ENCODE results near the gene REV3L. TPM values are rescaled to one million over a fixed set of nuclear protein-coding genes. Genes with fewer than 3 reads are reported as not detected.

The REV3L gene
- total RNA-seq, 1 experiment from 2014 or later, result 17.2 TPM

DNA sequence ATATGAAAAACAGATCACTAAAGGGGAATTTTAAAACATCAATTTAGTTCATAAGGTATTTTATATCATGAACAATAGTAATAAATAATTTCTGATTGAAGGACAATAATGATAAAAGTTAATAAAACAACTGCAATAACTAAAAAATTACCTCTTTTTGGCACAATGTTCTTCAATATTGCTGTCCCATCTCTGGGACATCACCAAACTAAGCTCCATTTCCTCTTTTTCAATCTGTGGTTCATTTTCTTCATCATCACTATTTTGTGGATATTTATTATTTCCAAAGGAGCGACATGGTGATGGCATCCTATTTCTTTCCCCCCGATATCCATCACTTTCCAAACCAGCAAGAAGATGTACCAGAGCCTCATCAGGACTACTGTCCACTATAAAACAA, 103.2 kb downstream of the REV3L start:
- Mint-ChIP-seq H3K4me3 (ENCODE audit: low read depth, unreplicated experiment) (no peak overlapping the region), H3K36me3 (ENCODE audit: insufficient read depth, unreplicated experiment) (no peaks in the 10 kb centered on the region), H3K9me3 (ENCODE audit: low read depth, unreplicated experiment) (no peaks in the 10 kb centered on the region), H3K27me3 (ENCODE audit: unreplicated experiment) (no peaks in the 10 kb centered on the region), H3K27ac (ENCODE audit: unreplicated experiment) (no peak overlapping the region), H3K4me1 (ENCODE audit: low read depth, unreplicated experiment) (no peaks in the 10 kb centered on the region)
- no TSS peak for BruUV-seq (replicated peaks)
- CTCF ChIA-PET, result interaction anchor here (1.5 kb wide), 1 partner anchor 9 kb away, joined by 3 read pairs; no protein-coding TSS in a partner anchor
- intact Hi-C loops (cut with micrococcal nuclease; ENCODE audit: unreplicated experiment), result no loop called here
- DNase-seq, result no peak
- TF ChIP-seq, protein P1, sequence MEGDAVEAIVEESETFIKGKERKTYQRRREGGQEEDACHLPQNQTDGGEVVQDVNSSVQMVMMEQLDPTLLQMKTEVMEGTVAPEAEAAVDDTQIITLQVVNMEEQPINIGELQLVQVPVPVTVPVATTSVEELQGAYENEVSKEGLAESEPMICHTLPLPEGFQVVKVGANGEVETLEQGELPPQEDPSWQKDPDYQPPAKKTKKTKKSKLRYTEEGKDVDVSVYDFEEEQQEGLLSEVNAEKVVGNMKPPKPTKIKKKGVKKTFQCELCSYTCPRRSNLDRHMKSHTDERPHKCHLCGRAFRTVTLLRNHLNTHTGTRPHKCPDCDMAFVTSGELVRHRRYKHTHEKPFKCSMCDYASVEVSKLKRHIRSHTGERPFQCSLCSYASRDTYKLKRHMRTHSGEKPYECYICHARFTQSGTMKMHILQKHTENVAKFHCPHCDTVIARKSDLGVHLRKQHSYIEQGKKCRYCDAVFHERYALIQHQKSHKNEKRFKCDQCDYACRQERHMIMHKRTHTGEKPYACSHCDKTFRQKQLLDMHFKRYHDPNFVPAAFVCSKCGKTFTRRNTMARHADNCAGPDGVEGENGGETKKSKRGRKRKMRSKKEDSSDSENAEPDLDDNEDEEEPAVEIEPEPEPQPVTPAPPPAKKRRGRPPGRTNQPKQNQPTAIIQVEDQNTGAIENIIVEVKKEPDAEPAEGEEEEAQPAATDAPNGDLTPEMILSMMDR (IDR thresholded peaks at IDR 0.05; ENCODE audit: unreplicated experiment), result no peak

DNA sequence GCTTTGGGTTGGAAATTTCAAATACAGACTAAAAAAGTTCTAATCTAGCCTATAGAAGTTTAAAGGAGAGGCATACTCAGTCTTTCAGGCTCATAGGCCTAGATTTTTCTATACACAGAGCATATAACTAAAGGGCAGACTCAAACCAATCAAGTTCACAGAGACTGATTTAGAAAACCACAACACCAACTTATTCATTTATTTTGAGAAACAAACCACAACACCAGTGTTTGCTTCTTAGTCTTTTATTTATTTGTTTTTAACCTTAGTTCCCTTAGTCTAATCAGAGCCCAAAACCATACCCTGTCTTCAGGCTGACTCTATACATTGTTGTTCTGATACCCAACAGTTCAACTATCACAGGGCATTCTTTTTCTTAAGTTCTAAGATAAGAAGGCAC, 103.7 kb downstream of the REV3L start:
- no peak for DNase-seq
- H3K27ac Mint-ChIP-seq (ENCODE audit: unreplicated experiment), result no peak overlapping the region
- BruUV-seq (replicated peaks), result no TSS peak
- CTCF ChIA-PET, result no interaction called here
- no peaks in the 10 kb centered on the region for H3K36me3 Mint-ChIP-seq (ENCODE audit: insufficient read depth, unreplicated experiment)
- no peaks in the 10 kb centered on the region for H3K4me1 Mint-ChIP-seq (ENCODE audit: low read depth, unreplicated experiment)
- TF ChIP-seq, protein P1 (IDR thresholded peaks at IDR 0.05; ENCODE audit: unreplicated experiment), result no peak
- H3K9me3 Mint-ChIP-seq (ENCODE audit: low read depth, unreplicated experiment), result no peaks in the 10 kb centered on the region
- no peaks in the 10 kb centered on the region for H3K27me3 Mint-ChIP-seq (ENCODE audit: unreplicated experiment)
- intact Hi-C loops (cut with micrococcal nuclease; ENCODE audit: unreplicated experiment), result no loop called here
- no peak overlapping the region for H3K4me3 Mint-ChIP-seq (ENCODE audit: low read depth, unreplicated experiment)

DNA sequence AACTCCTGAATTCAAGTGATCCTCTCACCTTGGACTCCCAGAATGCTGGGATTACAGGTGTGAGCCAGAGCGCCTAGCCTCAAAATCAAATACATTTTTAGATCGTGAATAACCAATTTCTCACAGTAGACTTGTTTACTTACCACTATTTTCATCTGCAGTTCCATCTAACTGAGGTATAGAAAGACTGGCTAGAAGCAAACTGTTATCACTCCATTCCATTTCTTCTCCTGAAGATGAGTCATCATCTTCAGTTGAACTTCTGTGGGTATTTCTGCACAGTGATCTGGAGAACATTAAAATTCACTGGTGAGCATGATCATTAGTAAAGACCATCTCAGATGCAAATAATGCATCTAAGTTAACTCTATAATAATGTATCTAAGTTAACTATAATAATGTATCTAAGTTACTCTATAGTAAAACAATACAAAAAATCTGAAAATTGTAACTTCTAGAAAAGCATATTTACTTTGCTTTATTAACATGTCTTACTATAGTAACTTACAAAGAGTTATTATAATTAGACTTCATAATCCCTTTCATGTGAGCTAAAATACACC, 105.4 kb downstream of the REV3L start:
- BruUV-seq (replicated peaks), result no TSS peak
- intact Hi-C loops (cut with micrococcal nuclease; ENCODE audit: unreplicated experiment), result no loop called here
- H3K4me1 Mint-ChIP-seq (ENCODE audit: low read depth, unreplicated experiment), result no peaks in the 10 kb centered on the region
- no peaks in the 10 kb centered on the region for H3K27me3 Mint-ChIP-seq (ENCODE audit: unreplicated experiment)
- H3K27ac Mint-ChIP-seq (ENCODE audit: unreplicated experiment), result no peak overlapping the region
- no peak for DNase-seq
- CTCF ChIA-PET, result no interaction called here
- TF ChIP-seq, protein P1 (IDR thresholded peaks at IDR 0.05; ENCODE audit: unreplicated experiment), result no peak
- no peaks in the 10 kb centered on the region for H3K36me3 Mint-ChIP-seq (ENCODE audit: insufficient read depth, unreplicated experiment)
- H3K9me3 Mint-ChIP-seq (ENCODE audit: low read depth, unreplicated experiment), result no peaks in the 10 kb centered on the region
- no peak overlapping the region for H3K4me3 Mint-ChIP-seq (ENCODE audit: low read depth, unreplicated experiment)

DNA sequence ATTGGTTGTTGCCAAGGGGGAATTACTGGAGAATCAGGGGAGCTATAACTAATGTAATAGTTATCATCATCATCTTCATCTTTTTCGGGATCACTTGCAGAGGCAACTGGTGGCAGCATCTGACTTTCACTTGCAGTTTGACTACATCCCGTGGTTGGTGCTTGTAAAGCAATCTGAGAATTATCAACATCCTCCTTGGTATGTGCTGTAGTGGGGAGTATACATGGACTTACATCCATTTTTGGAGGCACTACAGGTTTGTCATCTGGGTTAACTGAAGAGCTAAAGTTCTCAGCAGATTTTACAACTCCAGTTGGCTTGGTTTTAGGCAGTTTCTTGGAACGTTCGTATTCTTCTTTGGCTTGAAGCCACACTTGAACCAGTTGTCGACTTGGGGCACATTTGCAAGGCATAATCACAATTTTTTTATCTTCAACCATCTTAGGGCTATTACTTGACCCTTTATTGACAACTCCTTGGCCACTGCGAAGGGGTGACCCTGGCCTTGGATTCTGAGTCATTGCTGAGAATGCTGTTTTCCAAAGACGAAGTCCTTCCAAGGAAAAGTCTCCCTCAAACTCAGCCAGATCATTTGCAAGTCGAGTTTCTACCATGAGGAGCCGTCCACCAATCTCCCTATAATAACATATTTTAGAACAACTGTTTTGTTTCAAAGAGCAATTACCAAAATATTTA, 115.5 kb downstream of the REV3L start:
- Mint-ChIP-seq H3K4me3 (ENCODE audit: low read depth, unreplicated experiment) (no peak overlapping the region), H3K27ac (ENCODE audit: unreplicated experiment) (no peak overlapping the region), H3K9me3 (ENCODE audit: low read depth, unreplicated experiment) (no peaks in the 10 kb centered on the region), H3K27me3 (ENCODE audit: unreplicated experiment) (no peaks in the 10 kb centered on the region), H3K4me1 (ENCODE audit: low read depth, unreplicated experiment) (no peaks in the 10 kb centered on the region), H3K36me3 (ENCODE audit: insufficient read depth, unreplicated experiment) (no peaks in the 10 kb centered on the region)
- no TSS peak for BruUV-seq (replicated peaks)
- TF ChIP-seq, protein P1 (IDR thresholded peaks at IDR 0.05; ENCODE audit: unreplicated experiment), result no peak
- no peak for DNase-seq
- intact Hi-C loops (cut with micrococcal nuclease; ENCODE audit: unreplicated experiment), result loop anchor here (10.0 kb wide), 1 partner anchor 277 kb away; no protein-coding TSS in a partner anchor
- CTCF ChIA-PET, result no interaction called here
